SK-MEL-5 (cell line): ENCODE measurements around the gene FADD. TPM values are rescaled to one million over a fixed set of nuclear protein-coding genes. Genes with fewer than 3 reads are reported as not detected.
A peak's percentile ranks its signal among the peaks of the same experiment; 100 is the strongest.

Experiments
- DNase-seq: peaks from one replicate; pipeline ENCODE4 v3.0.0-alpha.2; 2016; ENCODE audit warnings: low read depth, low spot score
- in situ Hi-C: cut with HindIII; loops from 2 replicates; pipeline ENCODE4 v1.10.0; 2016; ENCODE audit warnings: low sequenced_read_pairs, high pct_unique_total_duplicates, low pct_unique_long_range_greater_than_20kb
- polyA plus RNA-seq, 2 experiments: library from polyadenylated mRNA; depleted of rRNA; stranded (reverse); fragments of >200 nt; gene quantifications; 2 replicates each; pipeline ENCODE4 v1.2.3, GENCODE V29; 2015
- total RNA-seq: library from RNA; depleted of rRNA; stranded (reverse); fragments of >200 nt; shearing (Covaris generic); gene quantifications from 2 replicates; pipeline ENCODE4 v1.2.3, GENCODE V29; 2014; rRNA removed

The FADD gene
- total RNA-seq, result 175 and 183 TPM in 2 replicates
- 107 and 110 TPM in 2 replicates for polyA plus RNA-seq (2015; cell fraction: cytosol; rRNA removed)
- polyA plus RNA-seq (2015; cell fraction: nucleus; rRNA removed), result 39.2 and 42.4 TPM in 2 replicates

- in situ Hi-C loops, result no loop called here
- DNase-seq, result peak; percentile 99
These were observed at the start of gene FADD for GRCh38 chr11:70202920-70203750. Gene FADD (plus strand): TSS chr11:70203296. CDS start chr11:70203460, 164 bp downstream.

GRCh38 chr11:70155386-70155785 is 47.7 kb upstream of the FADD start:
- in situ Hi-C loops, result no loop called here
- DNase-seq, result no peak

GRCh38 chr11:70156291-70157037 is 46.6 kb upstream of the FADD start:
- in situ Hi-C loops, result no loop called here
- DNase-seq, result no peak

- DNase-seq, result peak; percentile 94
These were observed 44.9 kb upstream of the FADD start for GRCh38 chr11:70158201-70158600.

GRCh38 chr11:70158757-70159389 is 44.2 kb upstream of the FADD start:
- in situ Hi-C loops, result no loop called here
- no peak for DNase-seq

More at GRCh38 chr11:70158201-70158600, 44.9 kb upstream of the FADD start:
- in situ Hi-C loops, result no loop called here

GRCh38 chr11:70159627-70160570 is 43.2 kb upstream of the FADD start:
- in situ Hi-C loops, result no loop called here
- no peak for DNase-seq

- DNase-seq, result no peak
- in situ Hi-C loops, result no loop called here
These were observed 42.0 kb upstream of the FADD start for GRCh38 chr11:70161043-70161625.

- in situ Hi-C loops, result no loop called here
- no peak for DNase-seq
These were observed 38.4 kb upstream of the FADD start for GRCh38 chr11:70164705-70165104.

- no peak for DNase-seq
- in situ Hi-C loops, result no loop called here
These were observed 36.0 kb upstream of the FADD start for GRCh38 chr11:70167120-70167519.

- in situ Hi-C loops, result no loop called here
- DNase-seq, result no peak
These were observed 35.2 kb upstream of the FADD start for GRCh38 chr11:70167723-70168404.

- no peak for DNase-seq
- in situ Hi-C loops, result no loop called here
These were observed 34.7 kb upstream of the FADD start for GRCh38 chr11:70168405-70168754.

- in situ Hi-C loops, result no loop called here
- DNase-seq, result no peak
These were observed 34.0 kb upstream of the FADD start for GRCh38 chr11:70169127-70169526.

GRCh38 chr11:70169632-70170031 is 33.5 kb upstream of the FADD start:
- in situ Hi-C loops, result no loop called here
- no peak for DNase-seq

- in situ Hi-C loops, result no loop called here
- no peak for DNase-seq
These were observed 32.4 kb upstream of the FADD start for GRCh38 chr11:70170596-70171210.

GRCh38 chr11:70173018-70173417 is 30.1 kb upstream of the FADD start:
- in situ Hi-C loops, result no loop called here
- no peak for DNase-seq
